ENCODE results near the gene SLC25A21.

GRCh38 chr14:36791402-36791801, 381.0 kb downstream of the SLC25A21 start:
- no peak for TF ChIP-seq CTCF (IDR thresholded peaks at IDR 0.05; ENCODE audit: low read depth, low read length, poor library complexity, severe bottlenecking)
- TF ChIP-seq EZH2phosphoT487 (IDR thresholded peaks at IDR 0.05; ENCODE audit: borderline replicate concordance, low read length) = no peak

Measured in DOHH2 (cell line).